SK-N-MC (cell line): Measurements from ENCODE around the gene ZNF324.

Experiments
- EZH2 ChIP-seq: fragments of 200-600 bp; sonication (generic); IDR thresholded peaks from one replicate; pipeline ENCODE4 v1.6.1; 2017; ENCODE audit warnings: antibody characterized with exemption
- FOXP2 ChIP-seq: optimal IDR thresholded peaks from 2 replicates; pipeline ENCODE3; 2011; ENCODE audit warnings: mild to moderate bottlenecking, moderate library complexity; ENCODE audit not compliant: insufficient read depth; ENCODE audit errors: extremely low read length, control extremely low read depth
- POLR2AphosphoS5 ChIP-seq: IDR thresholded peaks from 2 replicates; pipeline ENCODE4 v1.6.1; 2012; ENCODE audit warnings: mild to moderate bottlenecking, low read depth, low read length, borderline replicate concordance

DNA sequence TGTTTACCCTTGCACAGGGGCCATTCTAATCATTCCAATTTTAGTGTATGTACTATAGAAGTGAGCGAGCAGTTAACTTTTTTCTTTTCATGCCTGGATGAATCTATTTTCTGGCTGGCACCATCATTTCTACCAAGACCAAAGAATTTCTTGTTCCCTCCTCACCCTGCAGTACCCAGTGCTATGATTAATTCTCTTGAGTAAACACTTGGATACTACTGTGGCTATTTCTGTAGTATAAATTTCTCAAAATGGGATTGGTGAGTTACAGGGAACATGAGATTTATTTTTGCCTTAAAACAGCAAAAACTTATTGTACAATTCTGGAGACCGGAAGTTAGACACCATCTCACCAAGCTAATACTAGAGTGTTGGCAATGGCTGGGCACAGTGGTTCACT, 16.9 kb downstream of the ZNF324 start:
- no peak for TF ChIP-seq POLR2AphosphoS5
- TF ChIP-seq EZH2, result no peak
- no peak for TF ChIP-seq FOXP2
